HG03039 (cell line): ENCODE results near the gene RNF141.

Experiments used
- ATAC-seq: cut with Tn5 transposase; IDR thresholded peaks from one replicate; pipeline ENCODE4 v1.9.1; 2021; ENCODE audit warnings: mild to moderate bottlenecking, moderate library complexity; ENCODE audit not compliant: unreplicated experiment

The RNF141 gene

GRCh38 chr11:10526974-10527918, 13.7 kb downstream of the RNF141 start:
- peak; percentile 73 for ATAC-seq

GRCh38 chr11:10524471-10524870, 16.5 kb downstream of the RNF141 start:
- ATAC-seq, result no peak

- no peak for ATAC-seq
These were observed 18.1 kb downstream of the RNF141 start for GRCh38 chr11:10522921-10523320.

- no peak for ATAC-seq
These were observed 18.7 kb downstream of the RNF141 start for GRCh38 chr11:10522276-10522675.

GRCh38 chr11:10520562-10520961, 20.4 kb downstream of the RNF141 start:
- no peak for ATAC-seq

GRCh38 chr11:10519630-10520029, 21.4 kb downstream of the RNF141 start:
- ATAC-seq, result no peak

- no peak for ATAC-seq
These were observed 22.1 kb downstream of the RNF141 start for GRCh38 chr11:10518891-10519290.

GRCh38 chr11:10518123-10518522, 22.9 kb downstream of the RNF141 start:
- no peak for ATAC-seq

- ATAC-seq, result no peak
These were observed 25.6 kb downstream of the RNF141 start for GRCh38 chr11:10515418-10515817.

GRCh38 chr11:10514709-10515108, 26.3 kb downstream of the RNF141 start:
- no peak for ATAC-seq

- ATAC-seq, result no peak
These were observed 26.8 kb downstream of the RNF141 start for GRCh38 chr11:10514202-10514601.

GRCh38 chr11:10511181-10511621, 29.8 kb downstream of the RNF141 start:
- ATAC-seq, result no peak

- no peak for ATAC-seq
These were observed 35.0 kb downstream of the RNF141 start for GRCh38 chr11:10506008-10506370.

- ATAC-seq, result no peak
These were observed 35.5 kb downstream of the RNF141 start for GRCh38 chr11:10505278-10506007.

GRCh38 chr11:10504490-10504889, 36.5 kb downstream of the RNF141 start:
- ATAC-seq, result no peak

- no peak for ATAC-seq
These were observed 37.1 kb downstream of the RNF141 start for GRCh38 chr11:10503777-10504480.

- no peak for ATAC-seq
These were observed 37.8 kb downstream of the RNF141 start for GRCh38 chr11:10503221-10503620.

GRCh38 chr11:10502770-10503169, 38.2 kb downstream of the RNF141 start:
- ATAC-seq, result no peak

GRCh38 chr11:10502065-10502680, 38.8 kb downstream of the RNF141 start:
- ATAC-seq, result no peak

GRCh38 chr11:10500757-10501684, 40.0 kb downstream of the RNF141 start:
- ATAC-seq, result no peak
